GM21447 (cell line): ENCODE results near the gene INPP4A.
A peak's percentile ranks its signal among the peaks of the same experiment; 100 is the strongest.
"Not testable (repeated sequence)": the region's sequence is repeated elsewhere in the genome, so short reads cannot be mapped to it uniquely, and the experiment has no call there.

Experiments used
- ATAC-seq: cut with Tn5 transposase; IDR thresholded peaks from one replicate; pipeline ENCODE4 v1.9.1; 2021; ENCODE audit not compliant: unreplicated experiment

Gene INPP4A

GRCh38 chr2:98435670-98436069, 9.0 kb upstream of the INPP4A start:
- not testable (repeated sequence) for ATAC-seq

- ATAC-seq, result no peak
These were observed 7.9 kb upstream of the INPP4A start for GRCh38 chr2:98436734-98437133.

- peak; percentile 78 for ATAC-seq
These were observed 6.2 kb upstream of the INPP4A start for GRCh38 chr2:98438190-98439133.

GRCh38 chr2:98441706-98442450, 2.8 kb upstream of the INPP4A start:
- no peak for ATAC-seq

GRCh38 chr2:98442488-98442887, 2.2 kb upstream of the INPP4A start:
- ATAC-seq, result no peak

GRCh38 chr2:98445177-98445682, 572 bp downstream of the INPP4A start:
- peak; percentile 29 for ATAC-seq

GRCh38 chr2:98445683-98446581, 1.3 kb downstream of the INPP4A start:
- no peak for ATAC-seq

GRCh38 chr2:98446850-98447249, 2.2 kb downstream of the INPP4A start:
- no peak for ATAC-seq

- no peak for ATAC-seq
These were observed 3.9 kb downstream of the INPP4A start for GRCh38 chr2:98448441-98449145.

- ATAC-seq, result no peak
These were observed 7.9 kb downstream of the INPP4A start for GRCh38 chr2:98452396-98453027.

- ATAC-seq, result no peak
These were observed 8.4 kb downstream of the INPP4A start for GRCh38 chr2:98453083-98453482.

- no peak for ATAC-seq
These were observed 8.9 kb downstream of the INPP4A start for GRCh38 chr2:98453531-98453930.

- no peak for ATAC-seq
These were observed 9.4 kb downstream of the INPP4A start for GRCh38 chr2:98454073-98454472.

GRCh38 chr2:98454500-98455235, 10.0 kb downstream of the INPP4A start:
- ATAC-seq, result peak; percentile 37

- ATAC-seq, result peak; percentile 59
These were observed 10.9 kb downstream of the INPP4A start for GRCh38 chr2:98455494-98455976.

- ATAC-seq, result no peak
These were observed 12.5 kb downstream of the INPP4A start for GRCh38 chr2:98457045-98457696.

- ATAC-seq, result no peak
These were observed 13.5 kb downstream of the INPP4A start for GRCh38 chr2:98458207-98458606.

- ATAC-seq, result no peak
These were observed 14.2 kb downstream of the INPP4A start for GRCh38 chr2:98458667-98459380.
